ENCODE data around the gene YARS1. TPM values are rescaled to one million over a fixed set of nuclear protein-coding genes. Genes with fewer than 3 reads are reported as not detected.

The YARS1 gene
- total RNA-seq, 1 donor from 2014 or later, result 43.4 TPM

DNA sequence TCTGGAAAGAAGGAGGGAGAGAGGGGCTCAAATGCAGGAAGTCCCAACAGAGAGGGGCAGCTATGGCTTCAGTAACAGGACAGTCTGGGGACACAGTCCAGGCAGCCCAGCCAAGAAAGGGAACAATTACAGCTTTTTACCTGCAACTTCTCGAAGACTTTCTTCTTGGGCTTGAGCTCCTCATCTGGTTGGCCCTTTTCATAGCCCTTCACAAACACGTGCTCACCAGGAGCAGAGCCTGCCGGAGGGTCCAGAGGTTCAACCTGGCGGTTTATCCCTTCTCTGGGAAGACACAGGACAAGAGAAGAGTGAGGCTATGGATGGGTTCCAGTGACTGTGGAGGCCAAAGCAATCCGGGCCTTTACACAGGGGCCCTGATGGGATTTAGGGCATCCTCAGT, 37.9 kb downstream of the YARS1 start:
- no peak for DNase-seq

DNA sequence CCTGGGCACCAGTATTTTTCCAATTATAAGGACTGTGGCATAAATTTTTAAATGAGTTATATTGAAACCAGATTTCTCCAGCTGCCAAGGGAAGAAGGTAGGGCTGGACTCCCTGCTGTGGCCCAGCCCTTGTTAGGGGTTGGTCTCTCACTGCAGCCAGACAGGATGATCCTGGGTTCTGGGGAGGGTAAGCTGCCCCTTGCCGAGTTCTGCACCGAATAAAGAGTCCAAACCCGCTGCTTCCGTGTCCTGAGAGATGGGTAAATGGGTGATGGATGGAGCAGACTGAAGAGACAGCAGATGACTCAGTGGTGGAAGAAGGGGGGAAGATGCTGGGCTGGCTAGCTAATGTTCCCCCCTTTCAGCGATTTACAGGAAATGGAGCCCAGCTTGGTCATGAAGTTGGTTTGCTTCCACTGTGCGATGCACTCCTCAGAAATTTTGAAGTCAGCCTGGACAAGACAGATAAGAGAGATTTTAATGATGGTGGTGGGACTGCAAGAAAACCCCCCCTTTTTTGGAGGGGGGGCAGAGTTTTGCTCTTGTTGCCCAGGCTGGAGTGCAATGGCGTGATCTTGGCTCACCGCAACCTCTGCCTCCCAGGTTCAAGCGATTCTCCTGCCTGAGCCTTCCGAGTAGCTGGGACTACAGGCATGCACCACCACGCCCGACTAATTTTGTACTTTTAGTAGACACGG, 41.4 kb downstream of the YARS1 start:
- no peak for DNase-seq

DNA sequence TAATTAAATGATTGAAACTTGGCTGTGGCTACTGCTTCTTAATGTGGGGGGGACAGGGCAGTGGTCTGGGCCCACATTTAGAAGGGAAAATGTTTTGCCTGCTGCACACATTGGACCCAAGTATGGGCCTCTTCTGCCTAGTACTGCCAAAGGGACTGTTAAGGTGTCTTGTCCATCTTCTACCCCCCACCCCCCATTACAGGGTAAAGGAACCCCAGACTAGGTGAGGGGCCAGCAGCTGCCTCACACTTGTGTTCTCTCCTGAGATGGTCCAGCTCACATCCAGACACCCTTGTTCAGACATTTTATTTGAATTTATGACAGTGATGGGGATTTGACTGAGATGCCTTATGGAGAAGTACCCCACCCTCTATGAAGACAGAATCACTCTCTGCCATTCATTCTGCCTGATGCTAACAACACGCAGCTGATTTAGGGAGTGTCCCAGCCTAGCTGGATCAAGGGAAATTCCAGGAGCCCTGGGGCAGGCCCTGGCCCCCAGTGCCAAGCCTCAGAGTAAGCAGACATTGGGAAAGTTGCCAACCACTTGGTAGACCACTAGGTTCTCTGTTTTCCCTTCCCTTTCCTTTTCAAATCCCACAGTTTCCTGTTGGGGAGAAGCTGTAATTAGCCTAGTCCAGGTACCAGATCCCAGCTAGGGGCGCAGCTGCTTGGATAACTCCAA, 42.1 kb downstream of the YARS1 start:
- no peak for DNase-seq

DNA sequence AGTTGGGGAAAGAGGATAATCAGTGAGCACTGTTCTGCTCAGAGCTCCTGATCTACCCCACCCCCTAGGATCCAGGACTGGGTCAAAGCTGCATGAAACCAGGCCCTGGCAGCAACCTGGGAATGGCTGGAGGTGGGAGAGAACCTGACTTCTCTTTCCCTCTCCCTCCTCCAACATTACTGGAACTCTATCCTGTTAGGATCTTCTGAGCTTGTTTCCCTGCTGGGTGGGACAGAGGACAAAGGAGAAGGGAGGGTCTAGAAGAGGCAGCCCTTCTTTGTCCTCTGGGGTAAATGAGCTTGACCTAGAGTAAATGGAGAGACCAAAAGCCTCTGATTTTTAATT, 42.7 kb downstream of the YARS1 start:
- DNase-seq, result no peak

DNA sequence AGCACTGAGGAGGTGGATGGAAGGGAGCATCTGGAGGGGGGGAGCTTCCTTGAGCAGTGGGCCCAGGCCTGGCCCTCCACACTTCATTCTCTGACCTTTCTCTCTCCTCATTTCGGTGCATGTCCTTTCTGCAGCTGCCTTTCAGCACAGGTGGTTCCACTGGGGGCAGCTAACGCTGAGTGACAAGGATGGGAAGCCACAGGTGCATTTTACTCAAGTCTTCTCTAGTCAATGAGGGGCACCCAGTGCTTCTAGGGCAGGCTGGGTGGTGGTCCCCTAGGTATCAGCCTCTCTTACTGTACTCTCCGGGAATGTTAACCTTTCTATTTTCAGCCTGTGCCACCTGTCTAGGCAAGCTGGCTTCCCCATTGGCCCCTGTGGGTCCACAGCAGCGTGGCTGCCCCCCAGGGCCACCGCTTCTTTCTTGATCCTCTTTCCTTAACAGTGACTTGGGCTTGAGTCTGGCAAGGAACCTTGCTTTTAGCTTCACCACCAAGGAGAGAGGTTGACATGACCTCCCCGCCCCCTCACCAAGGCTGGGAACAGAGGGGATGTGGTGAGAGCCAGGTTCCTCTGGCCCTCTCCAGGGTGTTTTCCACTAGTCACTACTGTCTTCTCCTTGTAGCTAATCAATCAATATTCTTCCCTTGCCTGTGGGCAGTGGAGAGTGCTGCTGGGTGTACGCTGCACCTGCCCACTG, 43.2 kb downstream of the YARS1 start:
- DNase-seq, result no peak

DNA sequence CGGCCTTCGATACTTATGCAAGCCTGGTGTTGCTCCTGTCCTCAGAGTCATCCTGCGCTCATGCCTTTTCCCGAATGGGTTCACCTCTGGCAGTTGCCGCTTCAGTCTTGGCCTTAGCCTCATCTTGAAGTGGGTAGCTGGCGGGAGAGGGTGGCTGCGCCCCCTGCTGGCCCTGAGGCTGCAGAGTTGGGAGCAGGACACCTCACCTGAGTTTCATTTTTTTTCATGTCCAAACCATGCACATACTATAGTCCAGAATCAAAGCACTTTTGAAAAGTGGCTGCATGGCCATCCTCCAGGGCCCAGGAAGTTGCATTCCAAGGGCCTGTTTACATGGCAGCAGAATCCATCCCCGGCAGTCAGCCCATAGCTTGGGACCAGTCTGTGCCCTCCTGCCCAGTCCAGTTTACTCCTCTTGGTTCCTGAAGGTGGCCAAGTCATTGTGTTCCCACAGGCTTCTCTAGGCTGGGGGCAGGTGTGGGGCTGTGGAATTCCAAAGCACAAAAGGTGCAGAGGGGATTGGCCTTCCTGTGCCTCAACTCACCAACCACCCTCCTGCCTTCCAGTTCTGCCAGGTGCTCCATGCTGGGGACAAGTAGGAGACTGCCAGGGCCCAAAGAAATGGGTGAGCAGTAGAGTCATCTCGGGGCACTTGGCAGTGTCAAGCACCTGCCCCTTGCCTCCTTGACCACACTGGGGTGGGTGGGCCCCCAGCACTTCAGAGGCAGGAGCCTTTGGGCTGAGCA, 44.0 kb downstream of the YARS1 start:
- peak; percentile 48 for DNase-seq

DNA sequence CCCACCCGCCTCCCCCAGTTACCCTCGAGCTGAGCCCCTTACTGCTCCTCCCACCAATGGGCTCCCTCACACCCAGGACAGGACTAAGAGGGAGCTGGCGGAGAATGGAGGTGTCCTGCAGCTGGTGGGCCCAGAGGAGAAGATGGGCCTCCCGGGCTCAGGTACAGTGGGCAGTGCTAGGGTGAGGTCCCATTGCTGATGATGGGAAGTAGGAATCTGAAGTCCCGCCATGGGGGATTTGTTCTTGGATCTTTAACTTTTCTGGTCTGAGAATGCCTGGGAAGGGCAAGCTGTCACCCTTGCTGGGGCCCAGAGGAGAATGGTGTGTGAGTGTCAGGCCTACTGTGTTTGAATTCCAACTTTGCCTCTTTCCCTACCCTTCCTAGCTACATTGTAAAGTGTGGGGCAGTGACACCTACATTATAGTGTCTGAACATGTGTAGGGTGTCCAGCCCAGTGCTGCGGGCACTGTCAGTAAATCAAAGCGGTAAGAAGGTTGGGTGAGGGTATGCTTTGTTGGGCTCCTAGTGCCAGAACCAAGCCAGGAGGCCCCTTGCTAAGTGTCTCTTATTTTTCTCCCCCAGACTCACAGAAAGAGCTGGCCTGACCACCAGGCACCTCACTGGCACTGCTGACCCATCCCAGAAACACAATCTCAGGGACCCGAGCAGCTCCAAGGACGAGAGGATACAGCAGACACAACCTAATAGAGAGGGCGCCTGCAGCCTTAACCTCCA, 44.7 kb downstream of the YARS1 start:
- DNase-seq, result no peak

DNA sequence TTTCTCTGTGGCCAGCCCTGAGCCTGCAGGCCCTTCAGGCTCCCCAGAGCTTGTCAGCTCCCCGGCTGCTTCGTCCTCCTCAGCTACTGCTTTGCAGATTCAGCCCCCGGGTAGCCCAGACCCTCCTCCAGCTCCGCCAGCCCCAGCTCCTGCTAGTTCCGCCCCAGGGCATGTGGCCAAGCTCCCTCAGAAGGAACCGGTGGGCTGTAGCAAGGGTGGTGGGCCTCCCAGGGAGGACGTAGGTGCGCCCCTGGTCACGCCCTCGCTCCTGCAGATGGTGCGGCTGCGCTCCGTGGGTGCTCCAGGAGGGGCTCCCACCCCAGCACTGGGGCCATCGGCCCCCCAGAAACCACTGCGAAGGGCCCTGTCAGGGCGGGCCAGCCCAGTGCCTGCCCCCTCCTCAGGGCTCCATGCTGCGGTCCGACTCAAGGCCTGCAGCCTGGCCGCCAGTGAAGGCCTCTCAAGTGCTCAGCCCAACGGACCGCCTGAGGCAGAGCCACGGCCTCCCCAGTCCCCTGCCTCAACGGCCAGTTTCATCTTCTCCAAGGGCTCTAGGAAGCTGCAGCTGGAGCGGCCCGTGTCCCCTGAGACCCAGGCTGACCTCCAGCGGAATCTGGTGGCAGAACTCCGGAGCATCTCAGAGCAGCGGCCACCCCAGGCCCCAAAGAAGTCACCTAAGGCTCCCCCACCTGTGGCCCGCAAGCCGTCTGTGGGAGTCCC, 45.4 kb downstream of the YARS1 start:
- DNase-seq, result no peak

DNA sequence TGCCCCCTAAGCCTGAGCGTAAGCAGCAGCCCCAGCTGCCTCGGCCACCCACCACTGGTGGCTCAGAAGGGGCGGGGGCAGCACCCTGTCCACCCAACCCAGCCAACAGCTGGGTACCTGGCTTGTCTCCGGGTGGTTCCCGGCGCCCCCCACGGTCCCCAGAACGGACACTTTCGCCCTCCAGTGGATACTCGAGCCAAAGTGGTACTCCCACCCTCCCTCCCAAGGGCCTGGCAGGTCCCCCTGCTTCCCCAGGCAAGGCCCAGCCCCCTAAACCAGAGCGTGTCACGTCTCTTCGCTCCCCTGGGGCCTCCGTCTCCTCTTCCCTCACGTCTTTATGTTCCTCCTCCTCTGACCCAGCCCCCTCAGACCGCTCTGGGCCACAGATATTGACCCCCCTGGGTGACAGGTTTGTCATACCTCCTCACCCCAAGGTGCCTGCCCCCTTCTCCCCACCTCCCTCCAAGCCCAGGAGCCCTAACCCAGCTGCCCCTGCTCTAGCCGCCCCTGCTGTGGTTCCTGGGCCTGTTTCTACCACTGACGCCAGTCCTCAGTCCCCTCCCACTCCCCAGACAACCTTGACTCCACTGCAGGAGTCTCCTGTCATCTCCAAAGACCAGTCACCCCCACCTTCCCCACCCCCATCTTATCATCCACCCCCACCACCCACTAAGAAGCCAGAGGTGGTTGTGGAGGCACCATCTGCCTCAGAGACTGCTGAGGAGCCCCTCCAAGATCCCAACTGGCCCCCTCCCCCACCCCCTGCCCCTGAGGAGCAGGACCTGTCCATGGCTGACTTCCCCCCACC, 46.2 kb downstream of the YARS1 start:
- DNase-seq, result no peak

DNA sequence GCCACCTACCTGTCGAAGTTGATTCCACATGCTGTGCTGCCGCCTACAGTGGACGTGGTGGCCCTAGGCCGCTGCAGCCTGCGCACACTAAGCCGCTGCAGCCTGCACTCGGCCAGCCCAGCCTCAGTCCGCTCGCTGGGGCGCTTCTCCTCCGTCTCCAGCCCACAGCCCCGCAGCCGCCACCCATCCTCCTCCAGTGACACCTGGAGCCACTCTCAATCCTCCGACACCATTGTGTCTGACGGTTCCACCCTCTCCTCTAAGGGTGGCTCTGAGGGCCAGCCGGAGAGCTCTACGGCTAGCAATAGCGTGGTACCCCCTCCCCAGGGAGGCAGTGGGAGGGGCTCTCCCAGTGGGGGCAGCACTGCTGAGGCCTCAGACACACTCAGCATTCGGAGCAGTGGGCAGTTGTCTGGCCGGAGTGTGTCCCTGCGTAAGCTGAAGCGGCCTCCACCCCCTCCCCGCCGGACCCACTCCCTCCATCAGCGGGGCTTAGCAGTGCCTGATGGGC, 46.9 kb downstream of the YARS1 start:
- DNase-seq, result no peak

DNA sequence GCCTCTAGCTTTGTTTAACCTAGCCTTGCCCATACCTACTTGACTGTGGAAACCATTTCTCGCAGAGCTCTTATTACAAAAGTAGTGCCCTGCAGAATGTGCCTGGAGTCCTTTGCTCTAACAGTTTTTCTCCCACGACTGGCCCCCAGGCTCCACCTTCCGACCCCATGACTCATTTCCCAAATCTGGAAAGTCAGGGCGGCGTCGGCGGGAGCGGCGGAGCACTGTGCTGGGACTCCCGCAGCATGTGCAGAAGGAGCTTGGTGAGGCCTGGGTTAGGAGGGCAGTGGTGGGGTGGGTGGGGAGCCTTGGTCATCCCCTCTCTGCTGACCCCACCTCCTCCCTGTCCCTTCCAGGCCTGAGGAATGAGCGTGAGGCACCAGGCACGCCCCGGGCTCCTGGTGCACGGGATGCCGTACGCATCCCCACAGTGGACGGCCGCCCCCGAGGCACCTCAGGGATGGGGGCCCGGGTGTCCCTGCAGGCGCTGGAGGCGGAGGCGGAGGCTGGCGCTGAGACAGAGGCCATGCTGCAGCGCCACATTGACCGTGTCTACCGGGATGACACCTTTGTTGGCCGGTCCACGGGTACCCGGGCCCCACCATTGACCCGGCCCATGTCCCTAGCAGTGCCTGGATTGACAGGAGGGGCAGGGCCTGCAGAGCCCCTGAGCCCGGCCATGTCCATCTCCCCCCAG, 47.5 kb downstream of the YARS1 start:
- DNase-seq, result no peak

DNA sequence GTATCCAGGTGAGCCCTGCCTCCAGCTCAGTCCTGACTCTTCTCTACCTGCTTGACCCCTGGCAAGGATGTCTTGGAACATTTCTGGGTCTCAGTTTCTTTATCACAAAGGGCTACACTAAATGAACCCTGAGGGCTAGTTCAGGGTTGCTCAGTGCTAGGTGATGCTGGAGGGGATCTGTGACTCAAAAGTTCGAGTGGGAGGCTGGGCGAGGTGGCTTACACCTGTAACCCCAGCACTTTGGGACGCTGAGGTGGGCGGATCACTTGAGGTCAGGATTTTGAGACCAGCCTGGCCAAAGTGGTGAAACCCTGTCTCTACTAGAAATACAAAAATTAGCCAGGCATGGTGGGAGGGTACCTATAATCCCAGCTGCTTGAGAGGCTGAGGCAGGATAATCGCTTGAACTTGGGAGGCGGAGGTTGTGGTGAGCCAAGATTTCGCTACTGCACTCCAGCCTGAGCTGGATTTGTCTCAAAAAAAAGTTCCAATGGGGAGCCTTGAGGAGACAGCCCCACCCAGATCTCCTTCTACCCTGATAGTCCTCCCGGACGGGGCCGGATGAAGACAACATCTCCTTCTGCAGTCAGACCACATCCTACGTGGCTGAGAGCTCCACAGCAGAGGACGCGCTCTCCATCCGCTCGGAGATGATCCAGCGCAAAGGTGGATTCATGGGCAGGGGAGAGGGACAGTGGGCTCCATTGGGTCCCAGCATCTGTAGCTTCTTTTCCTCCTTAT, 48.9 kb downstream of the YARS1 start:
- DNase-seq, result no peak

DNA sequence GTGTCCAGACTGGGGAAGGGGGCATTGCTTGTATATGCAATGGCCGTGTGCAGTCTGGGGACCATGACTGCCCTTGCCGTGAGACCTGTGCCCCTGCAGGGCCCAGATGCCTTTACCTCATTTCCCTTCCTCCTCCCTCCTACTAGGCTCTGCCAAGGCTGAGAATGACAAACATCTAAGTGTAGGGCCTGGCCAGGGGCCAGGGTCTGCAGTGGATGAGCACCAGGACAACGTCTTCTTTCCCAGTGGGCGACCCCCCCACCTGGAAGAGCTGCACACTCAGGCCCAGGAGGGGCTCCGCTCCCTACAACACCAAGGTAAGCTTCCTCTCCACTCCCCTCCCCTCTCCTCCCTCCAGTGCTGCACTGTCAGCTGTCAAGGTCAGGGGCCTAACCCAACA, 49.5 kb downstream of the YARS1 start:
- DNase-seq, result no peak

DNA sequence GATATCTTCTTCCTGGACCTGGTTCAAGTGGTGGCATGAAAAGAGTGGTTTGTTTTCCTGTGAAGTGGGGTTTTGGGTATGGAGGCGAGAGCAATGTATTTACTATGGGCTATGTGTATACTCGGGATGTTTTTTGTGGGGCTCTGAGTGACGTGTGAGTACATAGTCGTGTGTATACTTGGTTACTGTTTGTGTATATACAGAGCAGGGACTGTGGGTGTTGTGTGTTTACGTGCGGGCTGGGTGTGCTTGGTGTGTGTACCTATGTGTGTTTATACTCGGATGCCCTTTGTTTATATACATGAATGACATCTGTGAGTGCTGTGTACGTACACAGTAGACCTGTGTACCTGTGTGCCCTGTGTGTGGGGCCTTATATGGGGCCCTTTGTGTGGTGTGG, 50.0 kb downstream of the YARS1 start:
- no peak for DNase-seq

DNA sequence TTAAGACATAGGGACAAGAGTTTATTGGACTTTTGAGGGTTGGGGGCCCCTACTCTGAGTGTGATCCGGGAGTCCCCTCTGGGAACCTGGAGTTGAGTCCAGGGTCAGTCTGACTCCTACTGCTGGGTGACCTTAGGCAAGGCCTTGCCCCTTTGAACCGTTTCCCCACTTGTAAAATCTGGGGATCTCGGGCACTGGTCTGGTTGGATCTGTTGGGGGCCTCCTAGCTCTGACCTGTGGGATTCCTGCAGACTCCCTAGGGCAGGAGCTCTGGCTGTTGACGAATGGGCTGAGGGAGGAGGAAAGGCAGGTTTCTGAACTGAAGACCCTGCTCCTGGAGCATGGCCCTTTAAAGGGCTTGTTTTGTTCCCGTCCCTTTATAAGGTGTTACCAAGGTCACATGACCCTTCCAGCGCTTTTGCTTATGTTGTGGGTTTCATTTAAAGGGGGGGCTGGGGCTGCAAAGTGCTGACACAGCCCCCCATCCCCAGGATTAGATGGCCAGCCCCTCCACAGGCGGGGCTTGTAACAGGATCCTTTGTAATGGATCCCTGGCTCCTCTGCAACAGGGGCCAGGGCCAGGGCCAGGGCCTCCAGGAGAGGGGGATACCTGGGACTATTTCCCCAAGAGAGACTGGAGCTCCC, 50.7 kb downstream of the YARS1 start:
- DNase-seq, result no peak

DNA sequence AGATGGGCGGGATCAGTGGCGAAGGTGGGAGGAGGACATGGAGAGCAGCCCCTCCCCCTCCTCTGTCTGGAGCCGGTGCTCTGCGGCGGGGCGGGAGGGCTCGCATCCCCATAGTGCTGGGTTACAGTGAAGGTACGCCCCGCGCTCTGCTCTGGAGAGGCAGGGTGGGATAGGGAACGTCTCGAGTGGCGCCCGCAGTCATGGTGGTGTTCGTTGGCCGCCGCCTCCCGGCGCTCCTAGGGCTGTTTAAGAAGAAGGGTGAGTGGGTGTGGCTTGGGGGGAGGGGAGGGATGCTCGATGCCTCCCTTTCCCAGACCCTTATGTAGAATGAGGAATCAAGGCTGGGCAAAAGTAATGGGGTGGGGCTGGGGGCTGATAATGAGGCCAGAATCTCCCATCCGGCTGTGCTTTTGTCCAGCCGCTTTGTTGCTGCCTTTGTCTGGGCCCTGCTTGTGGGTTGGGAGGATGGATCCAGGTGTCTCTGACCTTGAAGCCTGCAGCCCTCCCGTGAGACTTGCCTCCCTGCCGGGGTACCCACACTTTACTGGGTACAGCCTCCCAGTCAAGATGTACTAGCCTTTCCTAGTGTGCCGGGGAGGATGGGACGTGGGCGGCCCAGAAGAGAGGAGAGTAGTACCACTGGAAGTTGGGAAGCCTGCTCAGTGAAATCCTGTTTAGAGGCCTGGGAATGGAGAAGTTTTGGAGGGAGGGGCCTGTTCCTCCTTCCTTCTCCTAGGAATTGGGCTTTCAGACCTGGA, 51.4 kb downstream of the YARS1 start:
- no peak for DNase-seq

DNA sequence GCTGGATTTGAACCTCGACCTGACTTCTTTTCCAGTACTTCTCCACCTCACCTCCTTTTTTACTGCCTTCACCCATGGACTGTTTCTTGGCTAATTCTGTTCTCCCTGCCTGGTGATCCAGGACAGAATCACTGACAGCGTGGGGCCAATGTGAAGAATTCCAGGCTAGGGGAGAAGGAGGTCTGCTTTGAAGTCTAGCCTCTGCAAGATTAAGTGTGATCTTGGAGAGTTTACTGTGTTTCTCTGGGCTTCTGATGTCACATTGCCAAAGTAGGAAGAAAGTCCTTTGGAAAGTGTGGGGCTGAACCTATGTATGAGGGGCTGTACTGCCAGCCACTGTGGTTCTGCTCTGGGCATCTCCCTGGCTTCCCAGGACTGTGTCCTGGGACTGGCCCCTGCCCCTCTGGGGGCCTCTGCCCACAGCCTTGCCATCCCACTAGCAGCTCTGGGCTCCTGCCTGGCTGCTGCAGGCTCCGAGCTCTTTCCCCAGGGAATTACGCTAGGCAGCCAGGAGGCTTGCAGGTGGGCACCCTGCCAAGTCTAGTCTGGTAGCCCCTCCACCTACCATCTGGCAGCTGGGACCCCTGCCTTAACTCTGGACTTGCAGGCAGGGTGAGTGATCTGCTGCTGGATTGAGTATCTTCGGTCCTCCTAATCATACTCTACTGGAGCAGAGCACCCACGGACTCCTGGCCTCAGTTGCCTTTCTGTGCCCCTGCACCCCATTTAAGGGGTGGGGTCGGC, 52.2 kb downstream of the YARS1 start:
- no peak for DNase-seq
